Measurements from ENCODE around the gene ELF1.
"Not testable (repeated sequence)": the region's sequence is repeated elsewhere in the genome, so short reads cannot be mapped to it uniquely, and the experiment has no call there.

Gene ELF1

DNA sequence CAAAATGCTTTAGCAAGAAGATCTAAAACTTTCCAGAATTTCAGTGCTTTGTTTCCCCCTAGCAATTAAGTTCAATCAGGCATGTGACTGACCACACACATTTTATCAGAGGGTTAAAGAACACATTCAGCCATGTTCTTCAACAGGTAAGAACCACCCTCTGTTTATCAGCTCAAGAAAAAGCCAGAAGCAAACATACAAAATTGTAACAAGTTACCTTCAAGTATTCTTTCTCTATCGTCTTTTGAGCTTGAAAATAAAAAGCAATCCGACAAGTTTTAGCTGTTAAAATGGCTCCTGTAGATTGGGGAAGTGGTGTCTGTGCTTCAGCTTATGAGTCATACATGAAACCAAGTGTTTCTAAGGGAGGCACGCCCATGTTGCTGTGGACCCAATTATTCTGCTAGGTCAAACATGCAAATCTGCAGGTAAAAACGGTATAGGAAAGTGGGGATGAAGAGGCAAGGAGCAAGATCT is at the start of gene ELF1:
Gene ELF1, minus strand, starts transcription at position 306 of the 477 bp plus-strand sequence. CDS start 37,262 bp downstream, outside the sequence.
- DNase-seq: peak in 1 of 2 donors; percentile 32

DNA sequence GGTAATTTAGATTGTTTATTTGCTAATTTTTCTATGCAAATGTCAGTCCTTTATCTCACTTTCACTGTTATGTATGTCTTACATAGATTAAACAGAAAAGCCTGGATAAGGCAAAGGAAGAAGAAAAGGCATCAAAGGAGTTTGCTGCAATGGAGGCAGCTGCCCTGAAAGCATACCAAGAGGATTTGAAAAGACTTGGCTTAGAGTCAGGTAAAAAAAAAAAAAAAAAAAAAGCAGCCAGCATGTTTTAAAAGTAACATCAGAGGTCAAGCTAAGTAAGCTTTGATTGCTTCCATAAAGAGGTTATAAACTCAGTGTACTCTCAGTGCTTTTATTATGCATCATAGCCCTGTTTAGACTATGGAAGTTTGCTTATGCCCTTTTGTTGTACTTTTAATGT is 46.0 kb upstream of the ELF1 start:
- no peak for DNase-seq

- DNase-seq: no peak
These were observed 45.4 kb upstream of the ELF1 start for GRCh38 chr13:41064493-41064892.

- no peak for DNase-seq
These were observed 43.1 kb upstream of the ELF1 start for GRCh38 chr13:41061914-41062837.

- DNase-seq: peak; percentile 80 to 86
These were observed 42.2 kb upstream of the ELF1 start, which contains the start of gene WBP4 for GRCh38 chr13:41061075-41061913. TSS of gene WBP4 (plus strand) at chr13:41061509. CDS start at chr13:41061674, 165 bp downstream.

DNA sequence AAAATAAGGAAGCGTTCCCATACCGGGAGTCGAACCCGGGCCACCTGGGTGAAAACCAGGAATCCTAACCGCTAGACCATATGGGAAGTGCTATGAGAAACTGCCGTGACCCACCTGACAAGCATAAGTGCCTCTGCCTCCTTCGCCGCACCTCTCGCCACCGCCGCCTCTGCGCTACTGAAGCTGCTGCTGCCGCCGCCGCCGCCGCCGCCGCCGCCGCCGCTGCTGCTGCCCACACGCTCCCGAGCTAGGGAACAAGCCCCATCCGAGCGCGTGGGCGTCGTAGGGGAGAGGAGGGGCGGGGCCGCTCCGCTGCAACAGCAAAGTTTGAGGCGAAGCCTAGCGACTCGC is 41.6 kb upstream of the ELF1 start:
- peak; percentile 82 to 83 for DNase-seq

GRCh38 chr13:41060082-41060723 is 41.1 kb upstream of the ELF1 start:
- DNase-seq: peak; percentile 62 to 67

- DNase-seq: no peak
These were observed 40.5 kb upstream of the ELF1 start for GRCh38 chr13:41059456-41060081.

- no peak for DNase-seq
These were observed 39.4 kb upstream of the ELF1 start for GRCh38 chr13:41058295-41059070.

GRCh38 chr13:41056826-41057711 is 38.0 kb upstream of the ELF1 start:
- no peak for DNase-seq

DNA sequence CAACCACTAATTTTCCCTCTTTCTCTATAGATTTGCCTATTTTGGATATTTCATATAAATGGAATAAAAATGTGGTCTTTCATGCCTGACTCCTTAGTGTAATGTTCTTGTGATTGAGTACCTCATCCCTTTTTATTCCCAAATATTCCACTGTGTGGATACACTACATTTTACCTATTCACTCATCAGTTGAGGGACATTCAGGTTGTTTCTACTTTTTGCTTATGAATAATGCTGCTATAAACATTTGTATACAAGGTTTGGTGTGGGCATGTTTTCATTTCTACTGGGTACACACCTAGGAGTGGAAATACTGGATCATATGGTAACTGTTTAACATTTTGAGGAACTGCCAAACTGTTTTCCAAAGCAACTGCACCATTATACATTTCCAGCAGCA is 37.1 kb upstream of the ELF1 start:
- no peak for DNase-seq

DNA sequence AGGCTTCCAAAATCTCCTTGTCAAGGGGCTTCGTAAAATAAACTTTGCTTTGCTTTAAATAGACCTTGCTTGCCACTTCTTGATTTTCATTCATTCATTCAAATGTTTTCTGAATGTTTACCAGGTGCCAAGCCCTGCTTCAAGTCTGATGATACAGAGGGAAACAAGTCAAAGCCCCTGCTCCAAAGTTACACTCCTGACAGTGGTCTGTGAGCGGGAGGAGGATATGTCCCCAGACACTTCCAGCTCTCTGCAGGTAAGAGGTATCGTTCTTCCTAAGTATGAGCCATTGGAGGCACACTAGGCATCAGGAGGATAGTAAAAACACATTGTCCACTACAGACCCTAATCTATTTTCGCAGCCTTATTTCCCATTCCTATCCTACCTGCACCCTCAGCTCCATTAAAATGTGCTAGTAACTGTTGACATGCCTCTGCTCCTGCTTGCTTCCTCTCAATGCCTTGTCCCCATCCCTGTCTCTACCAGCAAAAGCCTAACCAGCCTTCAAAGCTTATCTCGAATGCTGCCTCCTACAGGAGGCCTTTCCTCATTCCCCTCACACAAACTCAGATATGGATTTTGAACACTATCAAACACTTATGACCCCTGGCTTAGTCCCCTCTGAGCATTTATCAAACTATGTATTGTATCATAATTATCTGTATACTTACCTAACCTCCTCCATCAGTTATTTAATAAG is 36.0 kb upstream of the ELF1 start:
- DNase-seq: no peak

DNA sequence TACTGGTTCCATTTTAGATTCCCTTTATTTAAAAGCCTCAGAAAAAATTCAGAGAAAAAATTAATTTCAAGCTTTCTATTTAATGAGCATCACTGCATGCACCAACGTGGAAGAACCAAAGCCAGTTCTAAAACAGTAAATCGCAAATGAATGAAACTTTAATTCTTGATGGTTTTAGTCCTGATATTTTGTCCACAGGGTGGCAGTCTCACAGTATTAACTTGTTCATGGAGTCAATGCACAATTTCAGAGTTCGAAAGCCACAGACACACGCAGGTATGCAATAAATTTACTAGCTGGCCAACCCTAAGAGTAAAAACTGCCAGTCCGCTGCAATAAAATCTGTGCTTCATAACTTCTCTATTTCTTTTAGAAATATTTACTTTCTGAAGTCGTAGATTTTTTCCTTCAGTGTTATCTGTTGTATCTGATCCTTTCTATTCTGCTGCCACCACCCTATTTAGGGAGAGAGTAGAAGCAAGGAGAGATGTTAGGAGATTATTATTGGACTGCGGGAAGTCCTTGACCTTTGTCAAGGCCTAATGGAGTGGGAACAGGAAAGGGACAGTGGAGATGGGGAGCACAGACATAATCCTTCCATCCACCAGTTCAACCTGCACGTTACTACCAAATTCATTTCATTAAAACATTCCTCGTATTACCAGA is 35.2 kb upstream of the ELF1 start:
- DNase-seq: peak; percentile 14 to 33

DNA sequence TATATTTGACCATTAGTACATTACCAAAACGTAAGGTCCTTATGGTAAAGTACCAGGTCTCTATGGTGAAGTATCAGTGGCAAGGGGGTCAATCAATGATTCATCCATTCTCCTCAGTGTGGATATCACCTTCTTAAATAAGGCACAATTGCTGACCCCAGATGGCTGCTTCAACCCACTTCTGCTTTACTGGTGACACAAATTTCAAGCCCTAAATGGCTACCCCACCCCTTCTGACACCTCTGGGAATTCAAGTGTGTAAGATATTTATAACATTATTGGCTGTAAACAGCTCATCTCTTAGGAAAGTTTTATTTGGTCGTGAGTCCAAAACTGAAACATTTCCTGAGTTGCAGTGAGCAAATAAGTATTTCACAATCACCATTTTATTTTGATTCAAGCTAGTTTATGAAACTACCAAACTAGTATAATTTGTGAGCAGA is 34.3 kb upstream of the ELF1 start:
- DNase-seq: no peak

DNA sequence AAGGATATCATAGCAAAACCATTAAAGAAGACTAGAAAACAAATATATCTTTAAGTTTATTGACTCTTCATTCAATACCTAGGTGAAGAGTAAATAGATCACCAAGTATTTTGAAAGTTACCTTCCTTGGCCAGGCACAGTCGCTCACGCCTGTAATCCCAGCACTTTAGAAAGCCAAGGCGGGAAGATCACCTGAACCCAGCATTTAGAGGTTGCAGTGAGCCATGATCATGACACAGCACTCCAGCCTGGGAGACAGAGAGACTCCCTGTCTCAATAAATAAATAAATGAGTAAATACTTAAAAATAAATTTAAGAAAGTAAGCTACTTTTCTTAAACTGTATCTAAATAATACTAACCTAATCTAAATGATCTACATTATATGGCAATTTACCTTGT is 33.3 kb upstream of the ELF1 start:
- DNase-seq: no peak

- no peak for DNase-seq
These were observed 30.6 kb upstream of the ELF1 start for GRCh38 chr13:41049480-41050440.

GRCh38 chr13:41048640-41049039 is 29.5 kb upstream of the ELF1 start:
- DNase-seq: no peak

DNA sequence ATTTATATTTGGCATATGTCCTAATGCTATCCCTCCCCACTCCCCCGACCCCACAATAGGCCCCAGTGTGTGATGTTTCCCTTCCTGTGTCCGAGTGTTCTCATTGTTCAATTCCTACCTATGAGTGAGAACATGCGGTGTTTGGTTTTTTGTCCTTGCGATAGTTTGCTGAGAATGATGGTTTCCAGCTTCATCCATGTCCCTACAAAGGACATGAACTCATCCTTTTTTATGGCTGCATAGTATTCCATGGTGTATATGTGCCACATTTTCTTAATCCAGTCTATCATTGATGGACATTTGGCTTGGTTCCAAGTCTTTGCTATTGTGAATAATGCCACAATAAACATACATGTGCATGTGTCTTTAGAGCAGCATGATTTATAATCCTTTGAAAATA is 23.3 kb upstream of the ELF1 start:
- not testable (repeated sequence) for DNase-seq
